Inferior parietal cortex (tissue), 1 donor: ENCODE measurements around the gene RHEX.

Experiments
- DNase-seq: peaks from one replicate; pipeline ENCODE4 v3.0.0-alpha.2; 2016; ENCODE audit errors: extremely low spot score

Gene RHEX

DNA sequence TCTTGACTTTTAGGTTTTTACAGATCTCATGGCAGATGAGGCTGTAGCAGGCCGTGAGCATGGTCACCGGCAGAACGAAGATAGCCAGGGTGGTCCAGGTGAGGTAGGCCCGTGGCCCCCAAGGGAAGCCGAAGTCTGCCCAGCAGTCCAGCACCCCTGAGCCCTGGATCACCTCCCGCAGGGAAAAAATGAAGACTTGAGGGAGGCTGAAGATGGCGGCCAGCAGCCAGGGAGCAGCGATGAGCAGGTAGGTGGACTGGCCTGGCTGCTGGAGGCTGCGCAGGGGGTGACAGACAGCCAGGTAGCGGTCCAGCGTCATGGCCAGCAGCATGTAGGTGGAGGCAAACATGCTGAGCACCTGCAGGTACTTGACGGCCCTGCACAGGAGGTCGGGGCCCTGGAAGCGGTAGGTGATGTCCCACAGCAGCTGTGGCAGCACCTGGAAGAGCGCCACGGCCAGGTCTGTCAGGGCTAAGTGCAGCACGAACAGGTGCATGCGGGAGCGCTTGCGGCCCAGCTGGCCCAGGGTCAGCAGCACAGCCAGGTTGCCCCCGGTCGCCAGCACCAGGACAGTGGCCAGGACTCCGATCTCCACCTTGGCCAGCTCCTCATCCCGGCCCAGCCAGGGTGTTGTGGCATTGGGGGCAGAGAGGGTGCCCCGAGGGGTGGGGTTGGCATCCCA, 63.4 kb downstream of the RHEX start:
- no peak for DNase-seq

DNA sequence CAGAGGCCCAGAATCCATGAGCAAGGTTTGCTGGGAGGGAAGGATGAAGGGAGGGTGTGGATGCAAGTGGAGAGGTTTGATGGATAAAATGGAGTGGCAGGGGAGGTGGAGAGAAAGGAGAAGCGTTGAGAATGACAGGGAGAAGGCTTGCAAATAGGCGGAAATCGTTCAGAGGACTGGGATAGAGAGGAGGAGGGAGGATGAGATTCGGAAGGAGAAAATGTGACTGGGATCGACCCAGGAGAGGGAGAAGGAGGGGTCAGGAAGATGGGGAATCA, 63.8 kb downstream of the RHEX start:
- no peak for DNase-seq

DNA sequence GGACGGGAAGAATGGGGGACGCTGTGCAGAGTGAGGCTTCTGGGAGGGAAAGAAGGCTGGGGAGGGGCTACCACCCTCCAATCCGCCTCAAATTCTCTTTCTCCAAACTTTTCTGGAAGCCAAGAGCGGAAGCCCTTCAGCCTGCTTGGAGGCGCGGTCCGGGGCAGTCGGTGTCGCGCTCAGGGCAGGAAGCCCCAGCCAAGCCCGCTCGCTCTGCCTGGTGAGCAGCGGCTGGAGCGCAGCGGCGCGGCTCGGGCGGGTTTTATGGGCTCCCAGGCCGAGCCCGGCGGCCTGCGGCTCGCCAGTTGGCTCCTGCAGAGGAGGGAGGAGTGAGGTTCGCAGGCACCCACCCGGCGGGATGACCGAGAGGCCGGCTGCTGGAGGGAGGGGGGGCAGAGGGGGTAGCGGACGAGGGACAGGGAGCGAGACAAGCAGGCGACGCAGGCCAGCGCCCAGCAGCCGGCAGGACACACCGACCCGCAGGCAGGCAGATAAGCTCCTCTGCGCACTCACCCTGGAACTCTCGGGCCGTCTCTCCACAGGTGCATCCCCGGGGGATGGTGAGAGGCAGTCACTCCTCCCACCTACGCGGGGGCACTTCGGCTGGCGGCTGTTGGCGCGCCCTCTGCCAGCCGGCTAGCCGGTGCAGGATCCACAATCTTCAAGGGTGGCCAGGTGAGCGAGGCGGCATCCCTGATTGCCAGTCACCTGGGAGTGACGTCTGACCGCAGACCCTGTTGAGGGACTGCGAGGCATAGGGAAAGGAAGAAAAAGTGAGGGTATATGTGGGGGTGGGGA, 64.4 kb downstream of the RHEX start, which contains the start of gene AVPR1B:
TSS of gene AVPR1B (minus strand) at position 238 of the 798 bp plus-strand sequence. CDS start 498 bp downstream, outside the sequence.
- DNase-seq = no peak

DNA sequence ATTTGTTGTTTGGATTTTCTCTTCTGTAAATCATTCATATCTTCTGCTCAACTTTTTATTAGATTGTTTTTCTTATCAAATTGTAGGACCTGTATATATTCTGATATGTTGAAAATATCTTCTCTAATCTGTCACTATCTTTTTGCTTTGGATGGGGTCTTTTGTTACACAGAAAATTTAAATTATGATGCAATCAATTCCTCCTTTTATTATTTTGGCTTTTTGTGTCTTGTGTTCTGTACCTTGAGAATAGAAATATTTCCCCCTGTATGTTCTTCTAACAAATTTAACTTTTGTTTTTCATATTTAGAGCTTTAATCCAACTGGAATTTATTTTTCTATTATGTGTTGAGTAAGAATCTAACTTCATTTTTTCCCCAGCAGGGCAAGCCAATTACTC, 67.4 kb downstream of the RHEX start:
- DNase-seq = no peak

DNA sequence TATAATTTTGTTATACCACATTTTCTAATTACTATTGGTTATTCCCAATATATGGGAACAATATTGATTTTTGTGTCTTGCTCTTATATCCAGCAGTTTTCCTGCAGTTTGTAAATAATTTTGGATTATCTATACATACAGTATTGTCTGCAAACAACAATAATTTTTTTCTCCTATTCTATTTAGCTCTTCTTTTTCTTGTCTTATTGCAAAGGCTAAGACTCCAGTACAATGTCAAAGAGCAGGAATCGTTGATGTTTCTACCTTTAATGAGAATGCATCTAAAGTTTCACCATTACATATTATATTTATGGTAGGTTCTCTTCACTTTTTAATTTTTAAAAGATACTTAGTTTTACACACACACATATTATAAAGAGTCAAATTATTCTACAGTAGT, 68.3 kb downstream of the RHEX start:
- DNase-seq = no peak

DNA sequence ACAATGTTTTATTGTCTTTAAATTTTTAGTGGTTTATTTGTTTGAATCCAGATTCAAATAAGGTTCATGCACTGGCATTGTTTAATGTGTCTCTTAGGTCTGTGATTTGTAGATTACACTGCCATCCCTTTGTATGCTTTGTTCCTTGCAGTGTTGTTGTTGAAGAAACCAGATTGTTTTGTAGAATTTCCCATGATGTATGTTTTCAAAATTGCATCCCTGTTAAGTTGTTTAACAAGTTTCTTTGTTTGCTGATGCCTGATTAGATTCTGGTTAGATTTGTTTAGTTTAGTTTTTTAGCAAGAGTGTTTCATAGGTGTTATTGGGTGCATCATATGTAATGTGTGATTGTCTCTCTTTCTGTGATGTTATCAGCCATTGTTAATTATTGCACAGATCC, 69.7 kb downstream of the RHEX start:
- no peak for DNase-seq

DNA sequence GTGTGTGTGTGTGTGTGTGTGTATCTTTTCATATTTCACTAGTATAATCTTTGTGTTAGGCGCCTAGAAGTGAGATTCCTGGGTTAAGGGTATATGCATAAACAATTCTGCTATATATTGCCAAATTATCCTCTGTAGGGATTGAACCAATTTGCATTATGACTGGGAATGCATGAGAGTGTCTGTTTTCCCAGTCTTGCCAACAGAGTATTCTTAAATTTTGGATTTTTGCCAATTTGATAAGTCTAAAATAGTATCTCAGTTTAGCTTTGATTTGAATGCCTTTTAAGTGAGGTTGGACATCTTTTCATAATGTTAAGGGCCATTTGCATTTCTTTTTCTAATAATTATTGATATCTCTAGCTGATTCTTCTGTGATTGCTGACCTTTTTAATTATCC, 72.4 kb downstream of the RHEX start:
- DNase-seq = no peak

DNA sequence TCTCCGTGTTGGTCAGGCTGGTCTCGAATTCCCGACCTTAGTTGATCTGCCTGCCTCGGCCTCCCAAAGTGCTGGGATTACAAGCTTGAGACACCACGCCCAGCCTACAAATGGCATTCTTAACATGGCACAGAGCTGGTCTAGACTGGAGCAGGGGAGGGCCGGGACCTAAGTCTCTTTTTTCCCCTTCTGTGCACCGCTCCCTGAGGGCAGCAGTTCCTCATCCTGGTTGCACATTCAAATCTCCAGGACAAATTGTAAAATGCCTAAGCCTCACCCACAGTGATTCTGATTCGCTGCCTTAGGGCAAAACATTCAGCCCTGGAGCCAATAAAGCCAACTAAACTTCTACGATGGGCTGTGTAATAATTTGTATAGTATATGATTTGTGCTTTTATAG, 74.4 kb downstream of the RHEX start:
- no peak for DNase-seq

DNA sequence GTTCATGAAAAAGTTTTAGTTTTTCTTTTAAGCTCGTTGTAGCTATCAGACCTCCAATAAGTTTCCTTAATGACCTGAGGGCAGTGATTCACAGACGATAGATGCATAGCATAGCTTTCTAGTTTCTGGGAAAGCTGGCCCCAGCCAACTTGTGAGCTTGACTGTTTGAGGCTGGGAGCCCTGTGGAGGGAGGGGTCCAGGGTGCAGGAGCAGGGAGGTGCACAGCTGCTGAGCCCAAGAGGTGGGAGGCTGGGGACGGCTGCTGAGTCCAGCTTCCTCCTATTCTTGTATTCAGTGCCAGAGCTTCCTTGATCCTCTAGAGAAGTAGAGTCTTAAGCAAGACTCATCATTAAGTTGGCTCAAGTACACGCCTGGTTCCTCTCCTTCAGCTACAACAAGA, 75.2 kb downstream of the RHEX start:
- no peak for DNase-seq

DNA sequence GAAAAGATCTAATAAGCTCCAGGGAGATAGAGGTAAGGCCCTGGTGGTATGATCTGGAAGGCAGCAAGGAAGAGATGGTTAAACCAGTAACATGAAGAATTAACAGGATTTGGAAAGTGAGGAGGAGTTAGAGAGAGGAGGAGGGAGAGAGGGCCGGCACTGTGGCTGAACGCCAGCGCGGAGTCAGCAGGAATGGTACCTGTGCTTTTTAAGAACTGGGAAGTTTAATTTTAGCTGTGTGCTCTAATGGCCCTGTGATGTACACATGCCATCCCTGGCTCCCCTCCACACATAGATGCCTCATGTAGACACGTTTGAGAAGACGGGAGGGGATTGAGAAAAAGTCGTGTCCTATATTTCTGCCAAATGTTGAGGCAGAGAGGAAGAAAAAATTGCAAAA, 78.1 kb downstream of the RHEX start:
- no peak for DNase-seq

DNA sequence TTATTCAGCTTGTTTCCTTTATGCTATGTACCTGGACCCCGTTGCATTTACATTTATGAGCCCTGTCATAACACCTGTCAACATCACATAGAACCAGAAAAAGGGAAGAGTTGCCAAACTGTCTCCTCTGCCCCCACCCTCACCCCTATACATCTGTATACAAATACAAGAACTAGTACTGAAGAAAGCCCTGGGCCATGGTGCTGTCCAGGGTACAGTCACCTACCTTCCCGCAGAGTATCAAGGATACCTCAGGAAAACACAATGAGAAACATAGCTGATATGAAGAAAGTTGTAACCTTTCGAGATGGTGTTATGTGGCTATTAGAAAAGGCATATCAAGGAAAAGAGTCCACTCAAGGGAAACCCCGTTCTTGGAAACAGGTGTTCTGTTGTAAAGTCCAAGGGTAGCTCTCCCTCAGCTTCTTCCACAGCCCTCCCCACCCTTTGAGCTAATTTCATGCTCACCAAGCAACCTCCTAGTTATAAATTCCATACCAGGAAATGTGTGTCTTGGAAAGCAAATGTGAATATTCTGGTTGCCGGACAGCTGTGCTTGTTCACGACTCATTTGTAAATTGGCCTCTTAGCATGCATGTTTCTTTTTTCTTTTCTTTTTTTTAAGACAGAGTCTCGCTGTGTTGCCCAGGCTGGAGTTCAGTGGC, 80.9 kb downstream of the RHEX start:
- no peak for DNase-seq

DNA sequence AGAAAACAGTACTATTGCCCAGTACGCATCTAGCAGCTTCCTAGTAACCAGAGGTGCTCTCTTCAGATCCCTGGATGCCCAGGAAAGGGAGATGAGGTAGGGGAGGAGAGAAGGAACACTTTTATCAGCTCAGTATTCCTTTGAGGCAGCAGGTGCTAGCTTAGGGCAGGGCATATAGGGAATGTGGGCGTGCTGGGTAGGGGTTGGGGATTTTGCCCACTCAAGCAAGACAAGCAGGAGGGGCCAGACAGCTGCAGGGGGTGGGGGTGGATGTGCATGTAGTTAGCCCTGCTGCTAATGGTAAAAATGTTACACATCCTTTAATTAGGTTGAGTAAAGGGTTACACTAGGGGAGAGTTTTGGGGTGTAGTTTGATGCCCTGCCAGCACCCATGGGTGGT, 82.3 kb downstream of the RHEX start:
- DNase-seq = no peak

DNA sequence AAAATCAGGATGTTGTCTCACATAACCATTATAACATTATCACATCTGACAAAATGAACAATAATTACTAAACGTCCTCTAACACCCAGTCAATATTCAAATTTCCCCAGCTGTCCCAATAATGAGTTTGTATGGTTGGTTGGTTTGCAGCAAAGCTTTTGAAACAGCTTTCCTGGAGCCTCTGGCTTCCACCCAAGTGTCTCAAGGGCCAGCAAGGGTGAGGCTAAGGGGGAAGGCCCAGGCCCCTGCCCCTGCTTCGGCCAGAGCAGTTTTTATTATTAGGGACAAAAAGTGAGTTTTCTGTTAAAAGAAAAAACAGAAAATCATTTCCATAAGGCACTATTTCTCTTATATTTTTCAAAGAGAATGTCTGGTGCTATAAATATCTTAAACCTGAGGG, 83.3 kb downstream of the RHEX start:
- DNase-seq = no peak

DNA sequence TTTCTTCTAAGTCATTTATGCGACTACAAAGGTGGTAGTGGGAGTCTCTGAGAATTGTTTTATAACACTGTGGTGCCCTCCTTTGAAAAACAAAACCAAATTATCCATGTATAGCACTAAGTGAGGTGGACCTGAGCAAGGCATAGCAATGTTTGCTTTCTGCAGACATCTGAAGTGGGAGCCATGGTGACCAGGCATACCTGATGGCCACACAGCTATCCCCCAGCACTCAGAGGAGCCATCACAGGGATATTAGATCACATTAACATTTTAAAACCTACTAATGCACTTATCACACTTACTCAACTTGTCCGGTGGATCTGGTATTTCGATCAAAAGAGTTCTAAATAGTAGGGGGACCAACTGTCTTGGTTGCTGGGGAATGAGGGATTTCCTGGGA, 89.0 kb downstream of the RHEX start:
- DNase-seq = no peak

DNA sequence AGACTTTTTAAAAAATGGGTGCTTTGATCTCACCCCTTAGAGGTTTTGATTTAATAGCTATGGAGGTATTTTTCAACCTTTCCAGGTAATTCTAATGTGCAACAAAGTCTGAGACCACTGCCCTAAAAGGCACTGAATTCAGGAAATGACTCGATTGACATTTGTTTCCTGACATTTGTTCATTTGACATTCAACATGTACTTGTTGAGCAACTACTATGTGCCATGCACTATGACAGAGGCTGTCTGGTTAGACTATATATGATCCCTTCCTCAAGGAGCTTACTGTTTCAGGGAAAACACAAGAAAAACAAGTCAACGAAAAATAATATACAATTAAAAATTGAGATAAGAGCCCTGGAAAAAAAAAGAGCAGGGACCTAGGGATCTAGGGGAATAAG, 89.8 kb downstream of the RHEX start:
- no peak for DNase-seq

DNA sequence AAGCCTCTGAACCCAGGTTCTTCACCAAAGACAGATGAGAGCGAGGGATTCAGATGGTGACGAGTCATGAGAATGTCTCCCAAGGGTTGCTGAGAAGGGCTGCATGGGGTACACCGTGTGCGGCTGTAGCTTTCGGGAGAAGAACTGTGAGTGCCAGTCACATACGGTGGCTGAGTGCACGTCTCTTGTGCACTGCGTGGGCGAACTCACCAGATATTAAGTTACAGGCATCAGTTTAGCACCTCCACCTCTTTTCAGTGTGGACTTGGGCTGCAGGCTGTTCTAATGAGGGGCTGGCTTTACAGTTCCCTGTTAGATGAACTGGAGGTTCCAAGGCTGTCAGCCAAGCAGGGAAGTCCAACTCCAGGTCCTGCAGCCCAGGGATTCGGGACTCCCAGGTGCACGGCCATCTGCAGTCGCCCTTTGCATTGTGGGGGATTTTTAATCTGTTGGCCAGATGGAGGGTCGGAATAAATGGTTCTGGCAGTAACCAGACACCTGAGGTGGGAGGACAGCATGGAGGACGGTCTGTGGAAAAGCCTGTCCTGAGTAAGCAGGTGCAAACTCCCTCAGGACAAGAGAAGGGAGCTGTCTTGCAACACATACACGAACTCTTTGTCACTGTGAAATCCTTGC, 90.7 kb downstream of the RHEX start:
- DNase-seq = no peak

DNA sequence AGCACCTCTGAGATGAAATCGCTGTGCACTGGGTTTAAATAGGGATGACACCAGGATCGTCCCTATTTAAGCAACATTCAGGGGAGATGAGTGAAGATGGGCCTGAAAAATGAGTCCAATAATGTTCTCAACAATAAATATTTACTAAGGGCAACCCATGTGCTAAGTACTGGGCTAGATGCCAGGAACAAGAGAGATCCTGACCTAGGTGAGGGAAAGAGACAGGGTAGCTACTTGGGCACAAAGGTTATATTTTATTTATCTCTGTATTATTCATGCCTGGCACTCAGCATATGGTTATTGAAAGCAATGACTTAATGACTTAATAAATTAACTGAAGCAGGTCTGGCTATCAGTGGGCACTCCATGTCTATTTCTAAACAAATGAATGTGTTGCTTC, 91.6 kb downstream of the RHEX start:
- DNase-seq = no peak

DNA sequence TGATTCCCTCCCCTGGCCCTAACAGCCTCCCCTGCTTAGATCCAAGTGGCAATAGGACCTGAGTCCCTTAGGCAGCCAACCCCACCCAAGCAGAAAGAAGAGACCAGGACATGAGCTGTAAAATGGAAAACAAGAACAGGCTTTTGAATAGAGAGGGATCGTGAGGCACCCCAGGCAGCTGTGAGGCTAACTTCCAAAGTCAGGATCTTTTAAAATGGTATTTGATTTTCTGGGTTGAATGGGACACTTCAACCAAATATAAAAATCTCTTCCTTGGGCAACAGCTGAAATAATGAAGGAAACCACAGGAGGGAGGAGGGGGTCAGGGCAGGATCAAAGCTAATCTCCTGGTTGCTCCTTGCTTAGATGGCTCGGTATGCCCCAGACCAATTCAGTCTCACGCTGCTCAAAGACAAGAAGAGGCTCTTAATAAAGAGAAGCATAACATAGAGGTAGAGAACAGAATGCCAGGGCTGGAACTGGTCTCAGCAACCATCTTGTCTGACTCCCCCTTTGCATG, 92.9 kb downstream of the RHEX start:
- no peak for DNase-seq
